ENCODE results near the gene GAL3ST1. TPM values are rescaled to one million over a fixed set of nuclear protein-coding genes. Genes with fewer than 3 reads are reported as not detected.

Gene GAL3ST1
- total and polyA plus RNA-seq, 10 of the 15 experiments (the other 5 are each of a cell fraction or from before 2014, with no cell fraction given): not detected

- TF ChIP-seq POU2F2 (IDR thresholded peaks at IDR 0.05; ENCODE audit: borderline replicate concordance, low read depth, low read length) (no peak), STAT1 (conservative IDR thresholded peaks at IDR 0.05) (no peak), NFYB (IDR thresholded peaks at IDR 0.05; ENCODE audit: insufficient read depth, low read depth, low read length) (no peak), BCL11A (IDR thresholded peaks at IDR 0.05; ENCODE audit: low read depth, low read length) (no peak), SMAD5 (IDR thresholded peaks at IDR 0.05; ENCODE audit: low read depth) (no peak), MEF2A (IDR thresholded peaks at IDR 0.05; ENCODE audit: insufficient read depth, low read depth, low read length) (no peak), BCLAF1 (IDR thresholded peaks at IDR 0.05) (no peak)
Observed at GRCh38 chr22:30546616-30547015, 27.8 kb downstream of the GAL3ST1 start, which contains the start of gene SEC14L6 (continued).

GRCh38 chr22:30542811-30543188 lies 31.7 kb downstream of the GAL3ST1 start:
- no peaks in the 10 kb centered on the region for H3K9me3 ChIP-seq (replicated peaks; ENCODE audit: control insufficient read depth, insufficient read depth, low read length)
- CTCF ChIA-PET: no interaction called here
- WGBS (ENCODE audit: insufficient coverage, insufficient replicate concordance, low lambda C conversion rate, missing lambda C conversion rate): 53% methylated on average over 12 of the region's 12 CpGs
- in situ Hi-C loops (cut with MboI): no loop called here
- intact Hi-C loops (cut with micrococcal nuclease; ENCODE audit: unreplicated experiment): no loop called here
- no peak overlapping the region for H3K4me3 ChIP-seq
- no peaks in the 10 kb centered on the region for H3K4me1 ChIP-seq (ENCODE audit: control insufficient read depth, insufficient read depth, low read length)
- RAD21 ChIA-PET (ENCODE audit: unreplicated experiment): no interaction called here
- FAIRE-seq: no peak
- TF ChIP-seq CBX3 (IDR thresholded peaks at IDR 0.05; ENCODE audit: borderline replicate concordance, low read depth): no peak
- no peak overlapping the region for H2AFZ ChIP-seq (ENCODE audit: control insufficient read depth, low read depth, low read length)
- H3K27me3 ChIP-seq (replicated peaks in 1 of 2; ENCODE audit: control insufficient read depth in 2 of 2, insufficient read depth in 2 of 2, low read length in 1 of 2): peaks cover 7 to 13% of the 10 kb centered on the region in 2 experiments
- no peak overlapping the region for H3K27ac ChIP-seq (ENCODE audit: control insufficient read depth, insufficient read depth)
- no peak overlapping the region for H3K4me2 ChIP-seq (ENCODE audit: control insufficient read depth, insufficient read depth)
- no peak for DNase-seq (ENCODE audit: low read depth, low spot score)
- H3K79me2 ChIP-seq (ENCODE audit: control insufficient read depth, insufficient read depth, low read length): no peaks in the 10 kb centered on the region
- SMC1A ChIA-PET (ENCODE audit: uncharacterized antibody, unreplicated experiment): no interaction called here
- POLR2A ChIA-PET: no interaction called here
- BruUV-seq (replicated peaks): no TSS peak
- no peaks in the 10 kb centered on the region for H3K36me3 ChIP-seq (ENCODE audit: control insufficient read depth in 2 of 2, insufficient read depth in 2 of 2, low read length in 1 of 2)
- H3K9ac ChIP-seq (ENCODE audit: control insufficient read depth, insufficient read depth, low read length): no peak overlapping the region
- H4K20me1 ChIP-seq (ENCODE audit: control insufficient read depth, insufficient read depth): no peaks in the 10 kb centered on the region
- no peak for ATAC-seq

Measured in GM12878 (cell line).